Activated CD4-positive, alpha-beta T cell treated with anti-CD3 and anti-CD28 coated beads for 48 hours (primary cell): ENCODE measurements around the gene MB21D2.
A peak's percentile ranks its signal among the peaks of the same experiment; 100 is the strongest.

Source experiments
- DNase-seq: peaks from one replicate; pipeline ENCODE4 v3.0.0-alpha.2; 2020

Gene MB21D2

GRCh38 chr3:192921793-192922192, 4.1 kb upstream of the MB21D2 start:
- no peak for DNase-seq

GRCh38 chr3:192920411-192920810, 2.8 kb upstream of the MB21D2 start:
- no peak for DNase-seq

- DNase-seq: no peak
Measured at GRCh38 chr3:192919901-192920300, 2.2 kb upstream of the MB21D2 start.

GRCh38 chr3:192918275-192918588, 576 bp upstream of the MB21D2 start:
- DNase-seq: no peak

GRCh38 chr3:192917028-192917403, 640 bp downstream of the MB21D2 start:
- peak; percentile 46 for DNase-seq

- DNase-seq: peak; percentile 13
Measured at GRCh38 chr3:192916371-192917027, 1.2 kb downstream of the MB21D2 start.

- DNase-seq: no peak
Measured at GRCh38 chr3:192915722-192916121, 1.9 kb downstream of the MB21D2 start.

- no peak for DNase-seq
Measured at GRCh38 chr3:192915304-192915703, 2.4 kb downstream of the MB21D2 start.

GRCh38 chr3:192914848-192915247, 2.8 kb downstream of the MB21D2 start:
- DNase-seq: no peak

- DNase-seq: no peak
Measured at GRCh38 chr3:192913540-192913939, 4.1 kb downstream of the MB21D2 start.

- no peak for DNase-seq
Measured at GRCh38 chr3:192911293-192911692, 6.4 kb downstream of the MB21D2 start.

- no peak for DNase-seq
Measured at GRCh38 chr3:192907784-192908183, 9.9 kb downstream of the MB21D2 start.

GRCh38 chr3:192906940-192907339, 10.7 kb downstream of the MB21D2 start:
- no peak for DNase-seq

GRCh38 chr3:192905980-192906678, 11.5 kb downstream of the MB21D2 start:
- no peak for DNase-seq

- no peak for DNase-seq
Measured at GRCh38 chr3:192904632-192905289, 12.9 kb downstream of the MB21D2 start.

- DNase-seq: no peak
Measured at GRCh38 chr3:192902549-192902948, 15.1 kb downstream of the MB21D2 start.

- DNase-seq: no peak
Measured at GRCh38 chr3:192901435-192901834, 16.2 kb downstream of the MB21D2 start.

GRCh38 chr3:192899540-192899982, 18.1 kb downstream of the MB21D2 start:
- no peak for DNase-seq

- no peak for DNase-seq
Measured at GRCh38 chr3:192897005-192897404, 20.7 kb downstream of the MB21D2 start.

GRCh38 chr3:192896208-192896607, 21.4 kb downstream of the MB21D2 start:
- no peak for DNase-seq

- no peak for DNase-seq
Measured at GRCh38 chr3:192894676-192895075, 23.0 kb downstream of the MB21D2 start.

GRCh38 chr3:192892981-192893700, 24.5 kb downstream of the MB21D2 start:
- peak; percentile 76 for DNase-seq
